HepG2 (cell line): ENCODE measurements around the gene SLCO3A1. TPM values are rescaled to one million over a fixed set of nuclear protein-coding genes. Genes with fewer than 3 reads are reported as not detected.

ENCODE experiments used
- ATAC-seq: fragments of 200-7000 bp; cut with Tn5 transposase; 3 replicates; pipeline ENCODE4 v1.9.1; 2020; ENCODE audit warnings: mild to moderate bottlenecking, moderate library complexity
- BruUV-seq: library from RNA; stranded (reverse); fragments of 400-500 nt; replicated peaks from 2 replicates; lab custom pipeline; 2021; lab: Mats Ljungman, UMichigan
- CTCF ChIA-PET: fragments of 300-600 bp; formaldehyde crosslinking; extraction: SDS; loops from one replicate; lab custom pipeline; 2021; ENCODE audit warnings: low total read pairs, inconsistent platforms, low intra/inter-chr PET ratio; lab: Yijun Ruan, JAX
- POLR2A ChIA-PET: fragments of 350-600 bp; sonication (Branson Sonifier 250); formaldehyde crosslinking; loops from one replicate; lab custom pipeline; 2020; ENCODE audit warnings: antibody characterized with exemption, inconsistent platforms; lab: Yijun Ruan, JAX
- DNase-seq: peaks from one replicate; pipeline ENCODE4 v3.0.0-alpha.2; 2015; ENCODE audit warnings: low spot score
- FAIRE-seq: peaks from 3 replicates; lab custom pipeline; 2011; peaks lifted over from hg19 to GRCh38; lab: Jason Lieb, UNC
- H2AFZ ChIP-seq: one replicate; pipeline ENCODE4 v1.6.1; 2011; ENCODE audit warnings: low read length, inconsistent platforms
- H3K27ac ChIP-seq: fragments of 300-600 bp; 3 replicates; pipeline ENCODE4 v1.8.0; 2011; ENCODE audit warnings: mixed run types, mild to moderate bottlenecking, mixed read lengths, low read length, inconsistent platforms; ENCODE audit not compliant: insufficient read depth; ENCODE audit errors: extremely low read length
- H3K27me3 ChIP-seq, 2 experiments: fragments of 200-600 bp in 1 of 2; 2 replicates in 1 of 2; 3 replicates in 1 of 2; pipeline versions ENCODE4 v1.6.0 to v1.8.0; 2011; ENCODE audit warnings: low read length in 2 of 2, mild to moderate bottlenecking in 2 of 2, moderate library complexity in 2 of 2, inconsistent platforms in 1 of 2; ENCODE audit not compliant: insufficient read depth in 2 of 2, control insufficient read depth in 1 of 2
- H3K36me3 ChIP-seq, 2 experiments: fragments of 200-600 bp in 1 of 2; replicated peaks in 1 of 2; 2 replicates in 1 of 2; 3 replicates in 1 of 2; pipeline versions ENCODE4 v1.5.1 to v1.8.0; 2011; ENCODE audit warnings: low read length in 2 of 2, inconsistent platforms in 1 of 2; ENCODE audit not compliant: insufficient read depth in 2 of 2, control insufficient read depth in 1 of 2
- H3K4me1 ChIP-seq: 2 replicates; pipeline ENCODE4 v1.5.1; 2012; ENCODE audit warnings: low read length, inconsistent platforms; ENCODE audit not compliant: insufficient read depth
- H3K4me2 ChIP-seq: 2 replicates; pipeline ENCODE4 v1.6.0; 2011; ENCODE audit warnings: low read depth, low read length, inconsistent platforms
- H3K4me3 ChIP-seq, 3 experiments: fragments of 200-600 bp in 1 of 3; sonication (generic), shearing (Covaris generic) in 1 of 3; replicated peaks in 1 of 3; 2 replicates each; pipeline ENCODE4 v1.5.1; 2011 to 2016; ENCODE audit warnings: low read length in 3 of 3, inconsistent platforms in 2 of 3, low read depth in 2 of 3, mild to moderate bottlenecking in 2 of 3, control low read depth in 1 of 3, mixed read lengths in 1 of 3; ENCODE audit not compliant: insufficient read depth in 1 of 3
- H3K79me2 ChIP-seq: one replicate; pipeline ENCODE4 v1.6.1; 2011; ENCODE audit warnings: low read length, inconsistent platforms; ENCODE audit not compliant: insufficient read depth
- H3K9ac ChIP-seq: 2 replicates; pipeline ENCODE4 v1.6.0; 2011; ENCODE audit warnings: mild to moderate bottlenecking, low read depth, low read length, inconsistent platforms; ENCODE audit not compliant: insufficient read depth
- H3K9me3 ChIP-seq: 2 replicates; pipeline ENCODE4 v1.5.1; 2012; ENCODE audit warnings: mild to moderate bottlenecking, low read length
- H4K20me1 ChIP-seq: 2 replicates; pipeline ENCODE4 v1.6.0; 2011; ENCODE audit warnings: inconsistent platforms, mild to moderate bottlenecking, low read length, moderate library complexity; ENCODE audit not compliant: insufficient read depth
- CEBPG ChIP-seq: IDR thresholded peaks from 2 replicates; pipeline ENCODE4 v1.6.1; 2016
- JUN ChIP-seq: sonication (generic); formaldehyde crosslinking; IDR thresholded peaks from 2 replicates; pipeline ENCODE4 v1.4.0; 2020; ENCODE audit warnings: mild to moderate bottlenecking, missing genetic modification reagents
- NFATC3 ChIP-seq: sonication (generic); formaldehyde crosslinking; IDR thresholded peaks from 2 replicates; pipeline ENCODE4 v1.5.1; 2020; ENCODE audit warnings: mild to moderate bottlenecking, missing genetic modification reagents
- ONECUT2 ChIP-seq: sonication (generic); formaldehyde crosslinking; IDR thresholded peaks from 2 replicates; pipeline ENCODE4 v1.4.0; 2020; ENCODE audit warnings: missing genetic modification reagents
- RARG ChIP-seq: sonication (generic); formaldehyde crosslinking; IDR thresholded peaks from 2 replicates; pipeline ENCODE4 v1.4.0; 2020; ENCODE audit warnings: low read depth, mild to moderate bottlenecking, missing genetic modification reagents
- RBFOX2 ChIP-seq: fragments of 200-400 bp; formaldehyde crosslinking; IDR thresholded peaks from 2 replicates; pipeline ENCODE4 v1.6.1; 2017; ENCODE audit warnings: low read depth, mild to moderate bottlenecking, low read length
- RNF2 ChIP-seq: fragments of 450-650 bp; conservative IDR thresholded peaks from 2 replicates; pipeline ENCODE4 v1.6.1; 2016; ENCODE audit warnings: low read depth
- SYNCRIP ChIP-seq: fragments of 200-400 bp; formaldehyde crosslinking; IDR thresholded peaks from 2 replicates; pipeline ENCODE4 v1.6.1; 2018; ENCODE audit warnings: mild to moderate bottlenecking, low read depth, low read length; ENCODE audit not compliant: insufficient read depth
- TEAD3 ChIP-seq: optimal IDR thresholded peaks from 2 replicates; pipeline ENCODE3; 2016; ENCODE audit warnings: borderline replicate concordance
- THYN1 ChIP-seq: sonication (generic); formaldehyde crosslinking; IDR thresholded peaks from 2 replicates; pipeline ENCODE4 v1.8.1; 2023; ENCODE audit warnings: low read depth, mild to moderate bottlenecking, moderate library complexity, missing genetic modification reagents, borderline replicate concordance
- ZBTB7A ChIP-seq: sonication (generic); formaldehyde crosslinking; IDR thresholded peaks from 2 replicates; pipeline ENCODE4 v1.8.0; 2022; ENCODE audit warnings: mild to moderate bottlenecking, missing genetic modification reagents
- ZFP36L1 ChIP-seq: sonication (generic); formaldehyde crosslinking; IDR thresholded peaks from 2 replicates; pipeline ENCODE4 v1.8.0; 2022; ENCODE audit warnings: mild to moderate bottlenecking, missing genetic modification reagents, moderate library complexity
- ZNF282 ChIP-seq: fragments of 450-650 bp; IDR thresholded peaks from 2 replicates; pipeline ENCODE4 v1.6.1; 2018; ENCODE audit not compliant: partially characterized antibody
- ZNF720 ChIP-seq: sonication (generic); formaldehyde crosslinking; IDR thresholded peaks from 2 replicates; pipeline ENCODE4 v1.4.0; 2020; ENCODE audit warnings: missing genetic modification reagents
- ZNF782 ChIP-seq: sonication (generic); formaldehyde crosslinking; IDR thresholded peaks from 2 replicates; pipeline ENCODE4 v1.4.0; 2020; ENCODE audit warnings: missing genetic modification reagents, mild to moderate bottlenecking, borderline replicate concordance
- WGBS: methylation state at CpG from one replicate; pipeline ENCODE4 v1.1.6; 2017; ENCODE audit warnings: low lambda C conversion rate; 5-methylcytosine and 5-hydroxymethylcytosine counted together
- in situ Hi-C: cut with HindIII; loops from 2 replicates; pipeline ENCODE4 v1.10.0; 2017; ENCODE audit warnings: low pct_unique_long_range_greater_than_20kb; ENCODE audit not compliant: extremely low pct_ligation_motif_present
- intact Hi-C: fragments of 100-400 bp; cut with micrococcal nuclease; formaldehyde crosslinking; loops from one replicate; pipeline ENCODE4 v1.10.0; 2022; ENCODE audit not compliant: unreplicated experiment
- polyA plus RNA-seq, 8 experiments: library from polyadenylated mRNA; depleted of rRNA in 3 of 8; stranded (reverse) in 7 of 8; unstranded in 1 of 8; fragments of >200 nt; fragmentation: Illumina TruSeq in 4 of 8; extraction: Trizol in 4 of 8; gene quantifications; 2 replicates each; pipeline versions ENCODE4 v1.2.1 to v1.2.3, GENCODE V29; 2011 to 2016; ENCODE audit warnings: low read depth in 4 of 8, missing spikeins in 1 of 8, mixed read lengths in 1 of 8; ENCODE audit not compliant: insufficient read depth in 1 of 8
- total RNA-seq, 5 experiments: library from RNA; depleted of rRNA; stranded (reverse); fragments of >200 nt; fragmentation: Illumina TruSeq; extraction: Trizol; gene quantifications; 2 replicates each; pipeline ENCODE4 v1.2.3, GENCODE V29; 2016; ENCODE audit warnings: low read depth in 1 of 5
- TF ChIP-seq, protein P1 (sequence below): sonication (generic); formaldehyde crosslinking; IDR thresholded peaks from 2 replicates; pipeline ENCODE4 v1.4.0; 2020; ENCODE audit warnings: missing genetic modification reagents
- TF ChIP-seq, protein P2 (sequence below): sonication (generic); formaldehyde crosslinking; IDR thresholded peaks from 2 replicates; pipeline ENCODE4 v1.4.0; 2020; ENCODE audit warnings: mild to moderate bottlenecking, missing genetic modification reagents, borderline replicate concordance
- TF ChIP-seq, protein P3 (sequence below): sonication (generic); formaldehyde crosslinking; conservative IDR thresholded peaks from 2 replicates; pipeline ENCODE4 v1.8.0; 2022; ENCODE audit warnings: missing genetic modification reagents
- TF ChIP-seq, protein P4 (sequence below): sonication (generic); formaldehyde crosslinking; IDR thresholded peaks from 2 replicates; pipeline ENCODE4 v1.5.1; 2020; ENCODE audit warnings: missing genetic modification reagents, mild to moderate bottlenecking, borderline replicate concordance

The SLCO3A1 gene
- total and polyA plus RNA-seq, 2 of the 13 experiments (the other 11 are each of a cell fraction or from before 2014, with no cell fraction given) = 0.02 TPM; not detected in 1

DNA sequence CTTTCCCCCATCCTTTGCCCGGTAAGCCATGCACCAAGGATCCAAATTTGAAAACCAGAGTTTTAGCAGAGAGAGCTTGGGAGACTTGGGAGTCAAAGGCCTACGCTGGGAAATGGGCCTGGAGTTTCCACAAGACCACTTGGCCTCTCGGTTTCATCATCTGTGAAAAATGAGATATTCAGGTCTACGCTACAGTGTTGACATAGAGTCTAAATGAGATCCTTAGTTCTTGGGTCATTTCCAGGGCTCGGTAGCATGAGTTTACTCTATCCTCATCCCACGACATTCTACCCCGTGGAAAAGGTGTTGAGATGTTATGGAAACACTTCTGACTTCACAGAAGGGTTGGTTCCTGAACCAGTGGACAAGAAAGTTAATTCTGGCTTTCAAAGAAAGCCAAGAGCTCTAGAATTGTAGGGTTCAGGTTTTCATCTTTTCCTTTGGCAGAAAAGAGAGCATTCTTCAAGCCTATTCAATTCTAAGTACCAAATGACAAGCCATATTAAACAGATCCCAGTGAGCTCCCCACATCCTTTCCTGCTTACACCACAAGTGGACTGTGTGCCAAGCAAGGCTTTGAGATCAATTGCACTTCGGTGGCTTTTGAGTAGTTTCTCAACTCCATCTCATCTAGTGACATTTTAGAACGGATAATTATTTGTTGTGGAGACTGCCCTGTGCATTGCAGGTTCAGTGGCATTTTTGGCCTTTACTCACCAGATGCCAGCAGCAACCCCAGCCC lies 219.7 kb downstream of the SLCO3A1 start:
- intact Hi-C loops (no loop called here), in situ Hi-C loops (no loop called here)
- DNase-seq (no peak), ATAC-seq (no peak), FAIRE-seq (no peak)
- Histone ChIP-seq H4K20me1 (no peaks in the 10 kb centered on the region), H3K27me3 (peaks cover 0 to 12% of the 10 kb centered on the region in 2 experiments; a peak in 4 of 5 replicates), H3K79me2 (no peaks in the 10 kb centered on the region), H3K9me3 (no peaks in the 10 kb centered on the region), H3K4me1 (no peaks in the 10 kb centered on the region), H3K4me2 (no peak overlapping the region), H3K27ac (no peak overlapping the region), H2AFZ (no peak overlapping the region), H3K4me3 (no peak overlapping the region), H3K9ac (no peak overlapping the region), H3K36me3 (no peaks in the 10 kb centered on the region)
- under 1% methylated on average over 9 of the region's 9 CpGs for WGBS
- no TSS peak for BruUV-seq
- ChIA-PET POLR2A (no interaction called here), CTCF (no interaction called here)
- TF ChIP-seq, protein P1, sequence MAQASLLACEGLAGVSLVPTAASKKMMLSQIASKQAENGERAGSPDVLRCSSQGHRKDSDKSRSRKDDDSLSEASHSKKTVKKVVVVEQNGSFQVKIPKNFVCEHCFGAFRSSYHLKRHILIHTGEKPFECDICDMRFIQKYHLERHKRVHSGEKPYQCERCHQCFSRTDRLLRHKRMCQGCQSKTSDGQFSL (CRISPR knock-in tag) = no peak
- TF ChIP-seq SYNCRIP (no peak), RBFOX2 (no peak), ZNF720 (CRISPR knock-in tag) (no peak), ZNF782 (CRISPR knock-in tag) (no peak), ZNF282 (no peak), ZBTB7A (CRISPR knock-in tag) (no peak), RARG (CRISPR knock-in tag) (no peak), ONECUT2 (CRISPR knock-in tag) (no peak), CEBPG (no peak), RNF2 (no peak), JUN (CRISPR knock-in tag) (no peak), TEAD3 (CRISPR knock-in tag) (no peak), ZFP36L1 (CRISPR knock-in tag) (no peak), NFATC3 (CRISPR knock-in tag) (no peak), THYN1 (no peak)
- TF ChIP-seq, protein P2, sequence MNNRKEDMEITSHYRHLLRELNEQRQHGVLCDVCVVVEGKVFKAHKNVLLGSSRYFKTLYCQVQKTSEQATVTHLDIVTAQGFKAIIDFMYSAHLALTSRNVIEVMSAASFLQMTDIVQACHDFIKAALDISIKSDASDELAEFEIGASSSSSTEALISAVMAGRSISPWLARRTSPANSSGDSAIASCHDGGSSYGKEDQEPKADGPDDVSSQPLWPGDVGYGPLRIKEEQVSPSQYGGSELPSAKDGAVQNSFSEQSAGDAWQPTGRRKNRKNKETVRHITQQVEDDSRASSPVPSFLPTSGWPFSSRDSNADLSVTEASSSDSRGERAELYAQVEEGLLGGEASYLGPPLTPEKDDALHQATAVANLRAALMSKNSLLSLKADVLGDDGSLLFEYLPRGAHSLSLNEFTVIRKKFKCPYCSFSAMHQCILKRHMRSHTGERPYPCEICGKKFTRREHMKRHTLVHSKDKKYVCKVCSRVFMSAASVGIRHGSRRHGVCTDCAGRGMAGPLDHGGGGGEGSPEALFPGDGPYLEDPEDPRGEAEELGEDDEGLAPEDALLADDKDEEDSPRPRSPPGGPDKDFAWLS (CRISPR knock-in tag) = no peak
- TF ChIP-seq, protein P3, sequence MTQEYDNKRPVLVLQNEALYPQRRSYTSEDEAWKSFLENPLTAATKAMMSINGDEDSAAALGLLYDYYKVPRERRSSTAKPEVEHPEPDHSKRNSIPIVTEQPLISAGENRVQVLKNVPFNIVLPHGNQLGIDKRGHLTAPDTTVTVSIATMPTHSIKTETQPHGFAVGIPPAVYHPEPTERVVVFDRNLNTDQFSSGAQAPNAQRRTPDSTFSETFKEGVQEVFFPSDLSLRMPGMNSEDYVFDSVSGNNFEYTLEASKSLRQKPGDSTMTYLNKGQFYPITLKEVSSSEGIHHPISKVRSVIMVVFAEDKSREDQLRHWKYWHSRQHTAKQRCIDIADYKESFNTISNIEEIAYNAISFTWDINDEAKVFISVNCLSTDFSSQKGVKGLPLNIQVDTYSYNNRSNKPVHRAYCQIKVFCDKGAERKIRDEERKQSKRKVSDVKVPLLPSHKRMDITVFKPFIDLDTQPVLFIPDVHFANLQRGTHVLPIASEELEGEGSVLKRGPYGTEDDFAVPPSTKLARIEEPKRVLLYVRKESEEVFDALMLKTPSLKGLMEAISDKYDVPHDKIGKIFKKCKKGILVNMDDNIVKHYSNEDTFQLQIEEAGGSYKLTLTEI (CRISPR knock-in tag) = no peak
- TF ChIP-seq, protein P4, sequence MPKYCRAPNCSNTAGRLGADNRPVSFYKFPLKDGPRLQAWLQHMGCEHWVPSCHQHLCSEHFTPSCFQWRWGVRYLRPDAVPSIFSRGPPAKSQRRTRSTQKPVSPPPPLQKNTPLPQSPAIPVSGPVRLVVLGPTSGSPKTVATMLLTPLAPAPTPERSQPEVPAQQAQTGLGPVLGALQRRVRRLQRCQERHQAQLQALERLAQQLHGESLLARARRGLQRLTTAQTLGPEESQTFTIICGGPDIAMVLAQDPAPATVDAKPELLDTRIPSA (CRISPR knock-in tag) = no peak
